Colon (tissue), 2 donors: ENCODE results near the gene ANKRD23.
"Not testable (repeated sequence)": the region's sequence is repeated elsewhere in the genome, so short reads cannot be mapped to it uniquely, and the experiment has no call there.

Experiments
- FAIRE-seq: peaks from 2 replicates; lab custom pipeline; 2012; peaks lifted over from hg19 to GRCh38; lab: Jason Lieb, UNC
- donor health status: control.
- donor health status: control.

Gene ANKRD23

GRCh38 chr2:96843538-96844268 lies at the start of gene ANKRD23:
TSS of gene ANKRD23 (minus strand) at chr2:96844021. CDS start at chr2:96843992, 29 bp downstream.
- FAIRE-seq = no peak

GRCh38 chr2:96891591-96892333 lies 47.9 kb upstream of the ANKRD23 start:
- no peak for FAIRE-seq

GRCh38 chr2:96890726-96891385 lies 47.0 kb upstream of the ANKRD23 start:
- FAIRE-seq = no peak

- no peak for FAIRE-seq
Measured at GRCh38 chr2:96890252-96890651, 46.4 kb upstream of the ANKRD23 start.

GRCh38 chr2:96889502-96889901 lies 45.7 kb upstream of the ANKRD23 start:
- not testable (repeated sequence) for FAIRE-seq

- no peak for FAIRE-seq
Measured at GRCh38 chr2:96888072-96889011, 44.5 kb upstream of the ANKRD23 start.

GRCh38 chr2:96887493-96888012 lies 43.7 kb upstream of the ANKRD23 start:
- no peak for FAIRE-seq

GRCh38 chr2:96885432-96886347 lies 41.9 kb upstream of the ANKRD23 start:
- FAIRE-seq = no peak

GRCh38 chr2:96884299-96885094 lies 40.7 kb upstream of the ANKRD23 start:
- no peak for FAIRE-seq

- no peak for FAIRE-seq
Measured at GRCh38 chr2:96883306-96883705, 39.5 kb upstream of the ANKRD23 start.

GRCh38 chr2:96882906-96883305 lies 39.1 kb upstream of the ANKRD23 start:
- FAIRE-seq = no peak

- FAIRE-seq = no peak
Measured at GRCh38 chr2:96882230-96882629, 38.4 kb upstream of the ANKRD23 start.

GRCh38 chr2:96881349-96882195 lies 37.8 kb upstream of the ANKRD23 start:
- no peak for FAIRE-seq

GRCh38 chr2:96880891-96881273 lies 37.1 kb upstream of the ANKRD23 start:
- FAIRE-seq = no peak

GRCh38 chr2:96879545-96880040 lies 35.8 kb upstream of the ANKRD23 start:
- no peak for FAIRE-seq

GRCh38 chr2:96878796-96879544 lies 35.1 kb upstream of the ANKRD23 start:
- FAIRE-seq = no peak

GRCh38 chr2:96878171-96878570 lies 34.4 kb upstream of the ANKRD23 start:
- no peak for FAIRE-seq

GRCh38 chr2:96877631-96878092 lies 33.8 kb upstream of the ANKRD23 start:
- FAIRE-seq = no peak
